Heart left ventricle (tissue), 16 donors: ENCODE results near the gene TRMT1. TPM values are rescaled to one million over a fixed set of nuclear protein-coding genes. Genes with fewer than 3 reads are reported as not detected.

Source experiments
- ATAC-seq, 4 donors: fragments of 200-7000 bp; cut with Tn5 transposase; one replicate each; pipeline ENCODE4 v1.9.1; 2020 to 2022; ENCODE audit warnings: moderate library complexity in 4 of 4, mild to moderate bottlenecking in 3 of 4, moderate number of reproducible peaks in 1 of 4
- DNase-seq, 5 donors: peaks; one replicate each; pipeline ENCODE4 v3.0.0-alpha.2; 2020
- H3K27ac ChIP-seq, 12 donors: fragments of 200-600 bp; sonication (generic) in 4 of 12; one replicate each; pipeline versions ENCODE4 v1.5.0 to v1.8.0; 2016 to 2022; ENCODE audit warnings: mild to moderate bottlenecking in 2 of 12
- H3K27me3 ChIP-seq, 9 donors: fragments of 200-600 bp; sonication (generic) in 2 of 9; one replicate each; pipeline versions ENCODE4 v1.5.1 to v1.8.0; 2016 to 2022; ENCODE audit warnings: mild to moderate bottlenecking in 3 of 9
- H3K36me3 ChIP-seq, 9 donors: fragments of 200-600 bp; sonication (generic) in 2 of 9; one replicate each; pipeline versions ENCODE4 v1.5.0 to v1.8.0; 2018 to 2022; ENCODE audit warnings: mild to moderate bottlenecking in 2 of 9
- H3K4me1 ChIP-seq, 12 donors: fragments of 200-600 bp; sonication (generic) in 4 of 12; one replicate each; pipeline versions ENCODE4 v1.5.0 to v1.8.0; 2016 to 2022; ENCODE audit warnings: mild to moderate bottlenecking in 3 of 12
- H3K4me3 ChIP-seq, 12 donors: fragments of 200-600 bp; sonication (generic) in 4 of 12; one replicate each; pipeline versions ENCODE4 v1.5.0 to v1.8.0; 2017 to 2022; ENCODE audit warnings: mild to moderate bottlenecking in 9 of 12, moderate library complexity in 4 of 12
- H3K9me3 ChIP-seq, 12 donors: fragments of 200-600 bp; sonication (generic) in 4 of 12; one replicate each; pipeline versions ENCODE4 v1.5.0 to v1.8.0; 2016 to 2022; ENCODE audit warnings: mild to moderate bottlenecking in 1 of 12
- POLR2A ChIP-seq, 2 donors: fragments of 450-650 bp; IDR thresholded peaks; one replicate each; pipeline ENCODE4 v1.6.1; 2017; ENCODE audit warnings: antibody characterized with exemption in 2 of 2, mild to moderate bottlenecking in 2 of 2, moderate library complexity in 2 of 2
- WGBS, 4 donors: extraction: QIAGEN DNeasy Blood & Tissue Kit in 2 of 4; methylation state at CpG; one replicate each; pipeline versions ENCODE4 v1.1.5 to v1.1.7; 2013 to 2018; 5-methylcytosine and 5-hydroxymethylcytosine counted together
- intact Hi-C, 10 donors: fragments of 100-400 bp; cut with DNase I; formaldehyde crosslinking; loops; one replicate each; pipeline versions ENCODE4 v1.11.1 to v1.14.2; 2022
- polyA plus RNA-seq, 2 donors: library from polyadenylated mRNA; stranded (reverse); fragments of 200-250 nt; gene quantifications; one replicate each; pipeline ENCODE4 v1.2.3, GENCODE V29; 2013
- total RNA-seq, 9 donors: library from RNA; depleted of rRNA in 2 of 9; stranded (reverse); fragments of >200 nt in 2 of 9; fragmentation: NEBNext Ultra II Directional in 3 of 9; extraction: Animal tissue kit (Norgen Biotek cat#: 25700) in 3 of 9; gene quantifications; one replicate each; pipeline versions ENCODE4 v1.1.0 to v1.2.4, GENCODE V29; 2016 to 2023
- TF ChIP-seq, protein P1 (sequence below), 12 donors: fragments of 200-600 bp; sonication (generic) in 4 of 12; IDR thresholded peaks; one replicate each; pipeline versions ENCODE4 v1.5.0 to v1.8.0; 2018 to 2022; ENCODE audit warnings: antibody characterized with exemption in 12 of 12, mild to moderate bottlenecking in 5 of 12
- donor health status: ischemic (EF 13 %, LVEDD 7.1; RV severe dilation, severe dysfunction).
- donor health status: healthy with polysubstance abuse.
- donor health status: DM: no; HTN: yes; CAD: no.
- donor health status: DM: no; HTN: no; CAD: no.
- donor health status: ischemic (EF 25% LVEDD 6.9; RV normal size, moderate dysfunction).
- donor health status: ischemic (EF 25% LVEDD 5.7; RV mildly dilated, moderate dysfunction).
- donor health status: healthy.
- donor health status: DM: yes; HTN: yes; CAD: no.
- donor health status: ischemic (EF 35%, LVEDD 5.7; RV mildly dilated, moderate dysfunction).
- donor health status: nonischemic (EF 11% LVEDD 7.7; RV severe dilation, severe dysfunction).
- donor health status: DM: yes; HTN: yes; CAD: no.
- donor health status: PGD.
- donor health status: ischemic (EF 29% LVEDD 5.4; RV normal size, mild dysfunction).
- donor health status: nonischemic (EF 23%, LVEDD 6.1; RV moderate dilation, normal function).

Gene TRMT1
- total and polyA plus RNA-seq, 11 donors, result 15.1 to 32.4 (median 19.1) TPM

DNA sequence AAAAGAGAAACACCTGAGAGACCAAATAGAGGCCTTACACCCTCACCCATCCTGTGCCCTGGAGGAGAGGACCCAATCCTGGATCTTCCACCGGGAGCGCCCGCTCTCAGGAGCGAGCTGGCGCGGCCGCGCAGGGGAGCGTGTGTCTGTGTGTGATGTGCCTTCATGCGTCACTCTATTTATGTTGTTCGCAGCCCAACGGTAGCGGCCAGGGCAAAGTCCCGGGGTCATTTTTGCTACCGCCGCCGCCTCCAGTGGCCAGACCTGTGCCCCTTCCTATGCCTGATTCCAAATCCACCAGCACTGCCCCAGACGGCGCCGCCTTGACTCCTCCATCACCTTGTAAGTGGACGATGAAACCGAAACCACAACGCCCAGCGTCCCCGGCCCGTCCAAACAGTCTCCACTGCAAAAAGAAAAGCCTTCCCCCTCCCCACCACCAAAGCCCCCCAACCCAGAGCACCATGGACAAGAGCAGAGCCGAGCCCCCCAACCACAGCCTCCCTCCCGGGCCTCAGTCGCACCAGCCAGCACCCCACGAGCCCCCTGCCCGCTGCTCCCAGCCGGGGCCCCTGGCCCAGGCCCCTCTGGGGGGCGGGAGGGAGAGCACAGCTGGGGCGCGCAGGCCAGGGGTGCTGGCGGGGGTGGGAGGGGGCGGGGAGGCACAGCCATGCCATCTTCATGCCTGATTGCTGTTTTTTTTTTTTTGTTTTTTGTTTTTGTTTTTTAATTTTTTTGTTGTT lies 28.6 kb downstream of the TRMT1 start:
- peaks cover 0 to 55% (median 19%) of the 10 kb centered on the region in 9 donors for H3K36me3 ChIP-seq
- no peaks in the 10 kb centered on the region for H3K27me3 ChIP-seq
- ATAC-seq (no peak), DNase-seq (no peak)
- TF ChIP-seq, protein P1, sequence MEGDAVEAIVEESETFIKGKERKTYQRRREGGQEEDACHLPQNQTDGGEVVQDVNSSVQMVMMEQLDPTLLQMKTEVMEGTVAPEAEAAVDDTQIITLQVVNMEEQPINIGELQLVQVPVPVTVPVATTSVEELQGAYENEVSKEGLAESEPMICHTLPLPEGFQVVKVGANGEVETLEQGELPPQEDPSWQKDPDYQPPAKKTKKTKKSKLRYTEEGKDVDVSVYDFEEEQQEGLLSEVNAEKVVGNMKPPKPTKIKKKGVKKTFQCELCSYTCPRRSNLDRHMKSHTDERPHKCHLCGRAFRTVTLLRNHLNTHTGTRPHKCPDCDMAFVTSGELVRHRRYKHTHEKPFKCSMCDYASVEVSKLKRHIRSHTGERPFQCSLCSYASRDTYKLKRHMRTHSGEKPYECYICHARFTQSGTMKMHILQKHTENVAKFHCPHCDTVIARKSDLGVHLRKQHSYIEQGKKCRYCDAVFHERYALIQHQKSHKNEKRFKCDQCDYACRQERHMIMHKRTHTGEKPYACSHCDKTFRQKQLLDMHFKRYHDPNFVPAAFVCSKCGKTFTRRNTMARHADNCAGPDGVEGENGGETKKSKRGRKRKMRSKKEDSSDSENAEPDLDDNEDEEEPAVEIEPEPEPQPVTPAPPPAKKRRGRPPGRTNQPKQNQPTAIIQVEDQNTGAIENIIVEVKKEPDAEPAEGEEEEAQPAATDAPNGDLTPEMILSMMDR (IDR thresholded peaks at IDR 0.05), result no peak
- TF ChIP-seq POLR2A (IDR thresholded peaks at IDR 0.05), result no peak
- H3K4me3 ChIP-seq, result no peak overlapping the region
- H3K9me3 ChIP-seq, result no peaks in the 10 kb centered on the region
- no peak overlapping the region for H3K27ac ChIP-seq
- intact Hi-C loops, result loop anchor here in 1 of 10 donors (2.0 kb wide), 1 partner anchor 19 kb away; no protein-coding TSS in a partner anchor
- H3K4me1 ChIP-seq, result peaks cover 0 to 60% (median 38%) of the 10 kb centered on the region in 12 donors
- 89 to 93% (median 91%) methylated on average over 34 to 37 of the region's 37 CpGs for WGBS, 4 donors

DNA sequence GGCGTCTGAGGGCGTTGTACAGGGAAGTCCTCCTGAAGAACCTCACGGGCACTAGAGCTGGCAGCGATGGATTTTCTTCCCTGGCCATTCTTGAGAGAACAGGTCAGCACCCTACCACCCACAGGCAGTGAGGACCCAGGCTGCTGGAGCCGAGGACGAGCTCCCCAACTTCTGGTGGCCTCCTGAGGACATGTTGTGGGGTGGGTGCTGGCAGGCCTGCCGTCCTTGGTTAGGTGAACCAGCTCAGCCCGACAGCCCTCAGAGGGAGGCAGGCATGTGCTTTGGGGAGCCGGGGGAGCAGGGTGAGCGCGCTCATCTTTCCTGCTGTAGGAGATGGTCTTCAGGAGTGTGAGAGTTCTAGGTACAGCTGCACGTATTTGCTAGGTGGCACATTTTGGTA lies 29.2 kb downstream of the TRMT1 start:
- no peaks in the 10 kb centered on the region for H3K9me3 ChIP-seq
- peaks cover 0 to 59% (median 33%) of the 10 kb centered on the region in 12 donors for H3K4me1 ChIP-seq
- intact Hi-C loops, result no loop called here
- WGBS, 4 donors, result 91 to 96% (median 92%) methylated on average over 12 of the region's 12 CpGs
- peaks cover 0 to 61% (median 19%) of the 10 kb centered on the region in 9 donors for H3K36me3 ChIP-seq
- DNase-seq (no peak), ATAC-seq (no peak)
- no peak overlapping the region for H3K4me3 ChIP-seq
- H3K27ac ChIP-seq, result peak overlapping the region in 1 of 12 donors; percentile 53
- TF ChIP-seq, protein P1 (IDR thresholded peaks at IDR 0.05), result no peak
- TF ChIP-seq POLR2A (IDR thresholded peaks at IDR 0.05), result no peak
- H3K27me3 ChIP-seq, result no peaks in the 10 kb centered on the region

DNA sequence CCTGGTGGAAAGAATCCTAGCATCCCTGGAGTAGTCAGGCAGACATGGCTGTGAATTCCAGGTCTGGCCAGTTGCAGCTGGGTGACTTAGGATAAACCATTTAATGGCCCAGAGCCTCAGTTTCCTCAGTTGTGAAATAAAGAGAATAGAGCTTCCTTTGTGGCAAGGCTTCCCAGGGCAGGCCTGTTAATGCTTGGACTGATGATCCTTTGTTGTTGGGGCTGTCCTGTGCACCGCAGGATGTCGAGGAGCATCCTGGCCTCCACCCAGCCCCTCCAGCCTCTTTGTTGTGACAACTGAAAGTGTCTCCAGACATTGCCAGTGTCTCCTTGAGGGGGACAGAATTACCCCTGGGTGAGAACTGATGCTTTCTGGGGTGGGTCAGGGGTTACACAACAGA lies 30.2 kb downstream of the TRMT1 start:
- DNase-seq, result no peak
- TF ChIP-seq POLR2A (IDR thresholded peaks at IDR 0.05), result no peak
- TF ChIP-seq, protein P1 (IDR thresholded peaks at IDR 0.05), result no peak
- no peak for ATAC-seq
- Histone ChIP-seq H3K27me3 (no peaks in the 10 kb centered on the region), H3K36me3 (peaks cover 0 to 68% (median 23%) of the 10 kb centered on the region in 9 donors), H3K9me3 (no peaks in the 10 kb centered on the region), H3K4me1 (peaks cover 0 to 59% (median 33%) of the 10 kb centered on the region in 12 donors), H3K4me3 (no peak overlapping the region), H3K27ac (peak overlapping the region in 10 of 12 donors; percentile 1 to 64 (median 36))
- WGBS, 4 donors, result 40 to 70% (median 55%) methylated on average over 1 to 2 of the region's 2 CpGs
- intact Hi-C loops, result no loop called here

DNA sequence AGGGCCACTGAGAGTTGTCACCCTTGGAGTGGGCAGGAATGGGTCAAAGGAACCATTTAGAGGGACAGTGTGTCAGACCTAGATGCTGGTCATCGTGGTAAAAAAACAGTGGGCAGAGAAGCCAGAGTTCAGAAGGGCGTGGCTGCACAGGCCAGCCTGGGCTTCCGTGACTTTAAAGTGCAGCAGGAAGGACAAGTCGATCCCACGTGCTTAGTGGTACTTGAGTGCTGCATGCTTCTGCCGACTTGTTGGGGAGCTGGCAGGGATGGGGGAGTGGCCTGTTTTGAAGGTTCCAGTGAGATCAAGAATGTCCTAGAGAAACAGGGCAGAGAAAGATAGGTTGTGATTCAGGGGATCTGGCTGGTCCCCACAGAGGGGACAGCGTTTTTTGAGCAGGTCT lies 30.9 kb downstream of the TRMT1 start:
- intact Hi-C loops, result no loop called here
- H3K4me1 ChIP-seq, result peaks cover 0 to 55% (median 28%) of the 10 kb centered on the region in 12 donors
- peaks cover 0 to 66% (median 23%) of the 10 kb centered on the region in 9 donors for H3K36me3 ChIP-seq
- H3K27ac ChIP-seq, result peak overlapping the region in 10 of 12 donors; percentile 1 to 64 (median 36)
- no peak for TF ChIP-seq POLR2A (IDR thresholded peaks at IDR 0.05)
- TF ChIP-seq, protein P1 (IDR thresholded peaks at IDR 0.05), result no peak
- H3K4me3 ChIP-seq, result no peak overlapping the region
- ATAC-seq, result peak; percentile 29 to 47 (median 36)
- no peaks in the 10 kb centered on the region for H3K27me3 ChIP-seq
- no peaks in the 10 kb centered on the region for H3K9me3 ChIP-seq
- 11 to 27% (median 18%) methylated on average over 7 of the region's 7 CpGs for WGBS, 4 donors
- peak in 1 of 5 donors; percentile 49 for DNase-seq
